ENCODE data around the gene ZNF488.

The ZNF488 gene

DNA sequence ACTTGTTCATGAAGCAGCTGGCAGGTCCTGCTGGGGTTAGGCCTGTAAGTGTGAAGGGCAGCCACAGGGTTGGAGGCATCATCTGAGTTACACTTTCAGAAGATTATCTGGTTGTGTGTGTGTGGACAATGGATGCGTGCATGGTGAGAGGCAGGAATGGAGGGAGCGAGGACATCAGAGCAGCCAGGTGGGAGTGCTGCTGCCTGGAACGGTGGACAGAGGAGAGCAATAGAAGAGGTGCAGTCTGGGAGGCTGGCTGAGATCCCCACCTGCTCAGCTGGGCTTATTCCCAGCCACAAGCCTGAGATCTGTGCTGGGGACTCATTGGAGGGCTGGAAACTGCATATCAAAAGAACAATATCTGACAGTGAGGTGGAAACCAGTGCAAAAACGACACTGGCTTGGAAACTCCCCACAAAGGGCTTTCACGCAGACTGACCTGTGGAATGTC is 17.9 kb downstream of the ZNF488 start:
- TF ChIP-seq FOXP2 (optimal IDR thresholded peaks at IDR 0.05; ENCODE audit: borderline replicate concordance, extremely low read depth, extremely low read length, insufficient read depth) = no peak

DNA sequence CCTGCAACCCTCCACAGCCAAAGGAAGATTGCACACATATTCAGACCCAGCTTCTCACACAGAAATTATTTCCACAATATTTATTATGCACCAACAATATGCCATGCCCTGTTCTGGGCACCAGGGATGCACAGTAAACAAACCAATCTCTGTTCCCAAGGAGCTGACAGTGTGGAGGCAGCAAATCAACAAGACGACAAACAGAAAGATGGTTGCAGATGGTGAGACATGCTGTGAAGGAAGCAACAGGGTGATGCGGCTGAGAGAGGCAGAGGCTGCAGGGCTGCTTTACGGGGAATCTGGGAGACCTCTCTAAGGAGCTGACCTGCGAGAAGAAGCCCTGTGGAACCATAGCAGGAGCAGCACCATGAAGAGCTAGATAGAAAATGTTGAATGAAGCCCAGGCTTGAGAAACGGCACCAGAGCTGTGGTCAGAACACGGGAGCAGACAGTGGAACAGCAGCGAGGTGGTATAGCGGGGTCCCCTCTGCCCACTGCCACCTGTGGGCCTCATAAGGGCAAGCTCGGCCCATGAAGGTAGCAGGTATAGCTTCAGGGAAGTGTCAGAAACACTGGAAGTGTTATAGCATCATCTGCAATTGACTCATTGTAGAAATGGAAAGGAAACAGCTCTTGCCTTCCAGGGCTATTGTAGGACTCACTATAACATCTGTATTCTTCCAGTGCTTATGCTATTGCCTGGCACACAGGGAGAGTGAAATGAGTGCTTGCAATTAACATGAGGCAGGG is 18.5 kb downstream of the ZNF488 start:
- TF ChIP-seq POLR2AphosphoS5 (IDR thresholded peaks at IDR 0.05; ENCODE audit: low read depth, low read length) = no peak
- TF ChIP-seq, protein P1, sequence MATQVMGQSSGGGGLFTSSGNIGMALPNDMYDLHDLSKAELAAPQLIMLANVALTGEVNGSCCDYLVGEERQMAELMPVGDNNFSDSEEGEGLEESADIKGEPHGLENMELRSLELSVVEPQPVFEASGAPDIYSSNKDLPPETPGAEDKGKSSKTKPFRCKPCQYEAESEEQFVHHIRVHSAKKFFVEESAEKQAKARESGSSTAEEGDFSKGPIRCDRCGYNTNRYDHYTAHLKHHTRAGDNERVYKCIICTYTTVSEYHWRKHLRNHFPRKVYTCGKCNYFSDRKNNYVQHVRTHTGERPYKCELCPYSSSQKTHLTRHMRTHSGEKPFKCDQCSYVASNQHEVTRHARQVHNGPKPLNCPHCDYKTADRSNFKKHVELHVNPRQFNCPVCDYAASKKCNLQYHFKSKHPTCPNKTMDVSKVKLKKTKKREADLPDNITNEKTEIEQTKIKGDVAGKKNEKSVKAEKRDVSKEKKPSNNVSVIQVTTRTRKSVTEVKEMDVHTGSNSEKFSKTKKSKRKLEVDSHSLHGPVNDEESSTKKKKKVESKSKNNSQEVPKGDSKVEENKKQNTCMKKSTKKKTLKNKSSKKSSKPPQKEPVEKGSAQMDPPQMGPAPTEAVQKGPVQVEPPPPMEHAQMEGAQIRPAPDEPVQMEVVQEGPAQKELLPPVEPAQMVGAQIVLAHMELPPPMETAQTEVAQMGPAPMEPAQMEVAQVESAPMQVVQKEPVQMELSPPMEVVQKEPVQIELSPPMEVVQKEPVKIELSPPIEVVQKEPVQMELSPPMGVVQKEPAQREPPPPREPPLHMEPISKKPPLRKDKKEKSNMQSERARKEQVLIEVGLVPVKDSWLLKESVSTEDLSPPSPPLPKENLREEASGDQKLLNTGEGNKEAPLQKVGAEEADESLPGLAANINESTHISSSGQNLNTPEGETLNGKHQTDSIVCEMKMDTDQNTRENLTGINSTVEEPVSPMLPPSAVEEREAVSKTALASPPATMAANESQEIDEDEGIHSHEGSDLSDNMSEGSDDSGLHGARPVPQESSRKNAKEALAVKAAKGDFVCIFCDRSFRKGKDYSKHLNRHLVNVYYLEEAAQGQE (IDR thresholded peaks at IDR 0.05; ENCODE audit: insufficient read depth in 1 of 2, low read depth in 2 of 2, low read length in 2 of 2) = no peak
- no peak for TF ChIP-seq TAF1 (IDR thresholded peaks at IDR 0.05; ENCODE audit: borderline replicate concordance, insufficient read depth, low read length)
- no peak for TF ChIP-seq FOXP2 (optimal IDR thresholded peaks at IDR 0.05; ENCODE audit: borderline replicate concordance, extremely low read depth, extremely low read length, insufficient read depth)
- no peak for TF ChIP-seq SIN3A (IDR thresholded peaks at IDR 0.05; ENCODE audit: borderline replicate concordance, insufficient read depth, low read length)

DNA sequence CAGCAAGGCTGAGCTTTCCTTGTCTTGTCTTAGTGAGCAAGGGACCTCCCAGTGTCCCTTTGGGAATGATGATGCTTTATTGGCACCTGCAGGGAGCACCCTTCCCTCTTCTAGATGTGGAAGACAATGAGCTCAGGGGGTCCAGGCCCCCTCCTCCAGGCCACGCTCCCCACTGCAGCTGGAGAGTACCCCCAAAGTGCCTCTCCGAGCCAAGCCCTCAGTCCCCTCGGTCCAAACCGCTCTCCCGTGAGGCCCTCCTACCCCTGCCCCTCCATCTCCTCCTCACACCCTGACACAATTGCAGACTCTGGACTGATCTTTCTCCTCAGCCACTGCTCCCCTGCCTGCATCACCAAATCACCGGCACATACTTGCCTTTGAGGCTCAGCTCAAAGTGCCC is 19.2 kb downstream of the ZNF488 start:
- TF ChIP-seq TAF1 (IDR thresholded peaks at IDR 0.05; ENCODE audit: borderline replicate concordance, insufficient read depth, low read length) (no peak), POLR2AphosphoS5 (IDR thresholded peaks at IDR 0.05; ENCODE audit: low read depth, low read length) (no peak), FOXP2 (optimal IDR thresholded peaks at IDR 0.05; ENCODE audit: borderline replicate concordance, extremely low read depth, extremely low read length, insufficient read depth) (no peak)

DNA sequence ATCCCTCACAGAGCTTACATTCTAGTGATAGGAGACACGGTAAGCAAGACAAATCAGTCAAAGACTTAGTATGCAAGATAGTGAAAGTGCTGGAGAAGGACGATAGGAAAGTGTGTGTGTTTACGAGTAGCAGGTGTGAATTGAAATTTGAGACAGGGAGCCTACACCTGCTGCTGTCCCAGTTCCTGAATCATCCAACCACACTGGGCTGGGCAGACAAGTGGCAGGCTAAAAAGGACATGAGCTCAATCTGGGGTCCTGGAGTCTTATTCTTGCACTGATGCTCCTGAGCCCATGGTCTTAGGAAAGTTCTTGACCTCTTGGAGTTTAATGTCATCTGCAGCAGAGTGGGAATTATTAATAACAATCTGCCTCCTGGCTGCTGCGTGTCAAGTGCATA is 19.7 kb downstream of the ZNF488 start:
- TF ChIP-seq FOXP2 (optimal IDR thresholded peaks at IDR 0.05; ENCODE audit: borderline replicate concordance, extremely low read depth, extremely low read length, insufficient read depth) = no peak
- TF ChIP-seq, protein P1 (IDR thresholded peaks at IDR 0.05; ENCODE audit: insufficient read depth in 1 of 2, low read depth in 2 of 2, low read length in 2 of 2) = no peak
- no peak for TF ChIP-seq POLR2AphosphoS5 (IDR thresholded peaks at IDR 0.05; ENCODE audit: low read depth, low read length)
- TF ChIP-seq SIN3A (IDR thresholded peaks at IDR 0.05; ENCODE audit: borderline replicate concordance, insufficient read depth, low read length) = no peak
- no peak for TF ChIP-seq TAF1 (IDR thresholded peaks at IDR 0.05; ENCODE audit: borderline replicate concordance, insufficient read depth, low read length)

DNA sequence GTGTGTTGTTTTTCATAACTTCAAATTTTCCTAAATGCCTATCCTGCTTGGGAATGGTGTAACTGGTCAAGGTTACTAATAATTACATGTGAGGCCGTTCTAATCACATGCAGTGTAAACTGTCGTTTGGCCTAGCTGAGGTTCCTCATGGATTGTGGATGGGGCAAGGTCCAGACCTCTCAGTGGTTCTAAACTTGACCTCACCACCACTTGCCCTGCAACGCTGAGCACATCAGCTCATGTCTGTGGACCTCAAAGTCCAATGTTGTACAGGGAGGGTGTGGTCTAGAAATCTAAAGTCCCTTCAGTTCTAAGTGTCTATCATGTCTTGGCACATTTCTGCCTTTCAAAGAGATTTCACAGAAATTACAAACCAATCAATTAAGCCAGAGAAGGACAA is 20.3 kb downstream of the ZNF488 start:
- TF ChIP-seq POLR2AphosphoS5 (IDR thresholded peaks at IDR 0.05; ENCODE audit: low read depth, low read length) (no peak), FOXP2 (optimal IDR thresholded peaks at IDR 0.05; ENCODE audit: borderline replicate concordance, extremely low read depth, extremely low read length, insufficient read depth) (no peak), SIN3A (IDR thresholded peaks at IDR 0.05; ENCODE audit: borderline replicate concordance, insufficient read depth, low read length) (no peak), TAF1 (IDR thresholded peaks at IDR 0.05; ENCODE audit: borderline replicate concordance, insufficient read depth, low read length) (no peak)
- TF ChIP-seq, protein P1 (IDR thresholded peaks at IDR 0.05; ENCODE audit: insufficient read depth in 1 of 2, low read depth in 2 of 2, low read length in 2 of 2) = no peak

DNA sequence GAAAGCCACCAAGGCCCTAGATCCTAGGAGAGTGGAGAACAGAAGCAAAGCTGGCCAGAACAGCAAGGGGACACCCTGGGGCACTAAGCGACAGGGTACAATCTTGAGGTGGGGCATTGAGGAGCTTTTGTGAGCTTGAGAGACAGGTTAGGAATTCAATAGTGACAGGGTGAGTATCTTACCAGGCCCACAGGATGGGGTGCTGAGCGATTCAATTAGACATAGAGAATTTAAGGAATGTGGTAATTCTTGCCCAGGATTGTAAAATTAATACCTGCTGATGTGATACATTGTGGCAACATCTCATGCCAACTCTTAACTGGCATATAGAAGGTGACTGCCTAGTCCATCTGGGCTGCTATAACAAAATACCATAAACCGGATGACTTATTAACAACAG is 21.9 kb downstream of the ZNF488 start:
- TF ChIP-seq, protein P1 (IDR thresholded peaks at IDR 0.05; ENCODE audit: insufficient read depth in 1 of 2, low read depth in 2 of 2, low read length in 2 of 2) = no peak
- TF ChIP-seq FOXP2 (optimal IDR thresholded peaks at IDR 0.05; ENCODE audit: borderline replicate concordance, extremely low read depth, extremely low read length, insufficient read depth) = no peak
- no peak for TF ChIP-seq POLR2AphosphoS5 (IDR thresholded peaks at IDR 0.05; ENCODE audit: low read depth, low read length)
- TF ChIP-seq TAF1 (IDR thresholded peaks at IDR 0.05; ENCODE audit: borderline replicate concordance, insufficient read depth, low read length) = no peak
- TF ChIP-seq SIN3A (IDR thresholded peaks at IDR 0.05; ENCODE audit: borderline replicate concordance, insufficient read depth, low read length) = no peak
